RKO (cell line): ENCODE data around the gene TBX10.
"Not testable (repeated sequence)": the region's sequence is repeated elsewhere in the genome, so short reads cannot be mapped to it uniquely, and the experiment has no call there.

ENCODE experiments used
- DNase-seq: peaks from one replicate; pipeline ENCODE4 v3.0.0-alpha.2; 2016; ENCODE audit warnings: low spot score

The TBX10 gene

GRCh38 chr11:67615728-67616430 lies 23.7 kb downstream of the TBX10 start:
- no peak for DNase-seq

GRCh38 chr11:67614730-67615714 lies 24.5 kb downstream of the TBX10 start:
- DNase-seq: peak; percentile 45

GRCh38 chr11:67613960-67614715 lies 25.4 kb downstream of the TBX10 start:
- peak; percentile 33 for DNase-seq

- no peak for DNase-seq
These were observed 26.1 kb downstream of the TBX10 start for GRCh38 chr11:67613313-67613959.

GRCh38 chr11:67612751-67613150 lies 26.8 kb downstream of the TBX10 start:
- DNase-seq: no peak

GRCh38 chr11:67611704-67612587 lies 27.6 kb downstream of the TBX10 start:
- DNase-seq: no peak

- DNase-seq: no peak
These were observed 28.4 kb downstream of the TBX10 start for GRCh38 chr11:67611165-67611564.

- DNase-seq: no peak
These were observed 29.2 kb downstream of the TBX10 start for GRCh38 chr11:67610302-67610868.

- DNase-seq: no peak
These were observed 30.2 kb downstream of the TBX10 start for GRCh38 chr11:67609316-67609715.

GRCh38 chr11:67608486-67608885 lies 31.1 kb downstream of the TBX10 start:
- no peak for DNase-seq

- DNase-seq: no peak
These were observed 32.1 kb downstream of the TBX10 start for GRCh38 chr11:67607507-67607906.

- DNase-seq: peak; percentile 94
These were observed 32.9 kb downstream of the TBX10 start, which contains the start of gene NDUFV1 for GRCh38 chr11:67606492-67607295. Gene NDUFV1, plus strand, starts transcription at chr11:67606936. Its CDS starts 69 bp downstream, at chr11:67607005.

GRCh38 chr11:67606093-67606491 lies 33.5 kb downstream of the TBX10 start:
- DNase-seq: no peak

GRCh38 chr11:67605231-67606011 lies 34.1 kb downstream of the TBX10 start:
- DNase-seq: no peak

GRCh38 chr11:67604815-67605214 lies 34.7 kb downstream of the TBX10 start:
- DNase-seq: no peak

GRCh38 chr11:67604119-67604518 lies 35.4 kb downstream of the TBX10 start:
- not testable (repeated sequence) for DNase-seq

- no peak for DNase-seq
These were observed 38.5 kb downstream of the TBX10 start for GRCh38 chr11:67601098-67601497.

GRCh38 chr11:67600324-67601029 lies 39.1 kb downstream of the TBX10 start:
- no peak for DNase-seq
